Left ventricle myocardium inferior (tissue), 1 donor: ENCODE results near the gene EXOC2. TPM values are rescaled to one million over a fixed set of nuclear protein-coding genes. Genes with fewer than 3 reads are reported as not detected.

ENCODE experiments used
- DNase-seq: peaks from one replicate; pipeline ENCODE4 v3.0.0-alpha.2; 2020
- H3K27ac ChIP-seq: fragments of 200-600 bp; replicated peaks from 2 replicates; pipeline ENCODE4 v1.8.0; 2021
- H3K27me3 ChIP-seq: fragments of 200-600 bp; 2 replicates; pipeline ENCODE4 v1.8.0; 2021; ENCODE audit warnings: low read depth
- H3K36me3 ChIP-seq: fragments of 200-600 bp; 2 replicates; pipeline ENCODE4 v1.8.0; 2021
- H3K4me1 ChIP-seq: fragments of 200-600 bp; 2 replicates; pipeline ENCODE4 v1.8.0; 2021
- H3K4me3 ChIP-seq: fragments of 200-600 bp; 2 replicates; pipeline ENCODE4 v1.8.0; 2021; ENCODE audit warnings: mild to moderate bottlenecking, moderate library complexity
- H3K9me3 ChIP-seq: fragments of 200-600 bp; replicated peaks from 2 replicates; pipeline ENCODE4 v1.8.0; 2021
- CTCF ChIP-seq: fragments of 200-600 bp; IDR thresholded peaks from 2 replicates; pipeline ENCODE4 v1.8.0; 2021; ENCODE audit warnings: antibody characterized with exemption, mild to moderate bottlenecking, borderline replicate concordance
- intact Hi-C: fragments of 100-400 bp; cut with micrococcal nuclease; formaldehyde crosslinking; loops from one replicate; pipeline ENCODE4 v1.11.0; 2022
- total RNA-seq: library from RNA; stranded (reverse); fragmentation: NEBNext Ultra II Directional; extraction: Animal tissue kit (Norgen Biotek cat#: 25700); gene quantifications from one replicate; pipeline ENCODE4 v1.2.1, GENCODE V29; 2021
- donor health status: DM: no; HTN: yes; CAD: no; lungs with severe emphysema.

Gene EXOC2
- total RNA-seq, 1 donor from 2014 or later = 15.6 TPM

GRCh38 chr6:470051-470900 is 222.7 kb downstream of the EXOC2 start:
- Histone ChIP-seq H3K27me3 (peaks cover 28% of the 10 kb centered on the region), H3K4me3 (no peak overlapping the region), H3K27ac (no peak overlapping the region), H3K9me3 (no peaks in the 10 kb centered on the region), H3K36me3 (no peaks in the 10 kb centered on the region), H3K4me1 (no peaks in the 10 kb centered on the region)
- no peak for TF ChIP-seq CTCF
- intact Hi-C loops = no loop called here
- no peak for DNase-seq

- no peaks in the 10 kb centered on the region for H3K9me3 ChIP-seq
- H3K4me1 ChIP-seq = no peaks in the 10 kb centered on the region
- intact Hi-C loops = no loop called here
- peaks cover 54% of the 10 kb centered on the region for H3K27me3 ChIP-seq
- H3K36me3 ChIP-seq = no peaks in the 10 kb centered on the region
- DNase-seq = no peak
- no peak overlapping the region for H3K4me3 ChIP-seq
- no peak for TF ChIP-seq CTCF
- no peak overlapping the region for H3K27ac ChIP-seq
Measured at GRCh38 chr6:467671-468082, 225.3 kb downstream of the EXOC2 start.

GRCh38 chr6:467111-467510 is 225.8 kb downstream of the EXOC2 start:
- no peaks in the 10 kb centered on the region for H3K9me3 ChIP-seq
- TF ChIP-seq CTCF = no peak
- intact Hi-C loops = no loop called here

GRCh38 chr6:466564-466963 is 226.4 kb downstream of the EXOC2 start:
- H3K27me3 ChIP-seq = peaks cover 63% of the 10 kb centered on the region
- no peak for TF ChIP-seq CTCF

More at GRCh38 chr6:467111-467510, 225.8 kb downstream of the EXOC2 start:
- Histone ChIP-seq H3K36me3 (no peaks in the 10 kb centered on the region), H3K4me1 (no peaks in the 10 kb centered on the region), H3K27ac (no peak overlapping the region), H3K27me3 (peaks cover 60% of the 10 kb centered on the region), H3K4me3 (no peak overlapping the region)
- DNase-seq = no peak

GRCh38 chr6:465531-466348 is 227.2 kb downstream of the EXOC2 start:
- TF ChIP-seq CTCF = no peak
- H3K27ac ChIP-seq = no peak overlapping the region
- no peaks in the 10 kb centered on the region for H3K9me3 ChIP-seq
- peaks cover 71% of the 10 kb centered on the region for H3K27me3 ChIP-seq
- intact Hi-C loops = no loop called here
- no peaks in the 10 kb centered on the region for H3K4me1 ChIP-seq
- H3K4me3 ChIP-seq = no peak overlapping the region
- H3K36me3 ChIP-seq = no peaks in the 10 kb centered on the region
- DNase-seq = no peak

More at GRCh38 chr6:466564-466963, 226.4 kb downstream of the EXOC2 start:
- H3K4me3 ChIP-seq = no peak overlapping the region
- H3K36me3 ChIP-seq = no peaks in the 10 kb centered on the region
- no peaks in the 10 kb centered on the region for H3K4me1 ChIP-seq
- intact Hi-C loops = no loop called here
- no peaks in the 10 kb centered on the region for H3K9me3 ChIP-seq
- H3K27ac ChIP-seq = no peak overlapping the region
- no peak for DNase-seq
